HG02973 (cell line): ENCODE measurements around the gene TCF3.

Experiments
- ATAC-seq: cut with Tn5 transposase; IDR thresholded peaks from one replicate; pipeline ENCODE4 v1.9.1; 2021; ENCODE audit warnings: moderate library complexity; ENCODE audit not compliant: unreplicated experiment

The TCF3 gene

DNA sequence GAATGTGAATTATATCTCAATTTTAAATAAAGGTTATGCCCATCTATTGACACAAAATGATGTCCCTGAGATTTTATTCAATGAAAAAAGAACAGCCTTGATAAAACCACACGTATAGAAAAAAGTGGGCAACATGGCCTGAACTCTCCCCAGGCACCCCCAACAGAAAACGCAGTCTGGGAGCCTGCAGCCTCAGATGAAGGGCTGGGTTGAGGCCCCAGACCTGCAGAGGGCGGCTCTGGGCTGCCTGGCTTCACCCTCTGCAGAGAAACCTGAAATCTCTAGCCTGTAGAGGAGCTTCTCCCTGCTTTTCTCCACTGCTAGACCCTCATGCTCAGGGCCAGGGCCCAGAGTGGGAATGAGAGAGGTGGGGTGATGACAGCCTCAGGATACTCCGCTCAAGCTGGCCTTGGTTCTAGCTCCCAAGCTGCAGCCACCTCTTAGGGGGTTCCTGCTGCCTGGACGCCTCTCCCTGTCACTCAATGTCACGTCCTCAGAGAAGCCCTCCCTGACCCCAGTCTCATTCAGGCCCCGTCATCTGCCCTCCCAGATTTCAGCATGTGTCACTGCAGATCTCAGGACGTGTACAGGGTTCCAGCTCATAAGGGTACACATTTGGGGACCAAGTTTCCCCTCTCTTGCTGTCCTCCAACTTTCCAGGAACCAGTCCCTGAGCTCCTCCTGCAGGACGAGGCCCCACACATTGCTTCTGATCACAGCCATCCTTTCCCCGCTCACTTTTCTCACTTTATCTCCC is 61.6 kb downstream of the TCF3 start:
- no peak for ATAC-seq

DNA sequence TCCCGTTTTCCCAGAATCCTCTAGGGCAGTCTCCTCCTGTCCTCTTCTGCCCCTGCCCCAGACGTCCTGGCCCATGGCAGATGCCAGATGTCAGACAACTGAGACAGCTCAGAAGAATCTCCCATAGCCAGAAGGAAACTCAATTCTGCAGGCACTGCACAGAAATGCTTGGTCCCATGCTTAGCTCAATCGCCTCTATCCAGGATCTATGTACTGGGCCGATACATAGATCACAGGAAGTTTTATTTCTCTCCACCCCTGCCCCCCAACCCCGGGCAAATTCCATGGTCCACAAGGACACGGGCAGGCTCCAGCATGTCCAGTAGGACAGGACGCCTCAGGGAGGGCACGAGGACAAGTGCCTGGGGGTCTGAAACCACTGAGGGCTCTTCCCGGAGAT is 64.5 kb downstream of the TCF3 start:
- ATAC-seq = no peak

DNA sequence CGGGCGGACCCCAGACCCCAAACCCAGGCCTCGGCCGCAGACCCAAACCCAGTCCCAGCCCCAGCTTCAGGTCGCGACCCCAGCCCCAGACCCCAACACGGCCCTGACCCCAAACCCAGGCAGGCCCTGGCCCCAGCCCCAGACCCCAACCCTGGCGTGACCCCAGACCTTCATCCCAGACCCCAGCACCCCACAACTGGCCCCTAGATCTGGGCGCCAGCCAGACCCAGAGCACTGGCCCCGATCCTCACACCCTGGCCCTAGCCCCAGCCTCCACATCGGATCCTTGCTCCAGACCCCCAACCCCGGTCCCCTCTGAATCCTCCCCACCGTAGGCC is 67.2 kb downstream of the TCF3 start:
- ATAC-seq = no peak

DNA sequence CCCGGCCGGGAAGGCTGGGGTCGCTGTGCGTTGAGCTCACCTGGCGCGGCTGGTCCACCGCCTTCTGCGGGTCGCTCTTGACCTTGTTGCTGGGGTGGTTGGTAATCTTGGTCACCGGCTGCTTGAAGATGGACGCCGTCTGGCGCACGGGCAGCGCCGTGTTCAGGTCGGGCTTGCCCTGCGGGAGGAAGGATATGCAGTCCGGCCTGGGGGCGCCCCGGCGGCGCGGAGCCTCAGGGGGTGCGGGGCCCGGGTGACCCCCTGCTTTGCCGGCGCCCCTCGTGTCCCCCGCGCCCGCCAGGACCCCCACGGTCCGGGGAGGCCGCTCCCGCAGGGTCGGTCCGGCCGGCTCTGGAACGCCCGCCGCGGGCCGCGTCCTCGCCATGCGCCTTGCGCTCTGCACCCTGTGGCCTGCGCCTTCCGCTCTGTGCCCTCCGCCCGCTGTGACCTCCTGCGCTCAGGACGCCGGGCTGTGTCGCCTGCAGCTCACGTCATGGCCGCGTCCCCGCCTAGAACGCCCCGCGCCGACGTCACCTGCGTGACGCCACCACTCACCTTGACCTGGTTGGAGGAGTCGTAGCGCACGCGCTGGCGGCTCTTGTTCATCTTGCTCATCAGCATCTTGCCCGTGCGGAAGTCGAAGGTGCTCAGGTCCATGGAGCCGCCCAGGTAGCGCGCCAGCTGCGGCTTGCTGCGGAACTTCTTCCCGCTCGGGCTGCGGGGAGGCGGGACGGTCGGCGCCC is 67.7 kb downstream of the TCF3 start:
- ATAC-seq = no peak

DNA sequence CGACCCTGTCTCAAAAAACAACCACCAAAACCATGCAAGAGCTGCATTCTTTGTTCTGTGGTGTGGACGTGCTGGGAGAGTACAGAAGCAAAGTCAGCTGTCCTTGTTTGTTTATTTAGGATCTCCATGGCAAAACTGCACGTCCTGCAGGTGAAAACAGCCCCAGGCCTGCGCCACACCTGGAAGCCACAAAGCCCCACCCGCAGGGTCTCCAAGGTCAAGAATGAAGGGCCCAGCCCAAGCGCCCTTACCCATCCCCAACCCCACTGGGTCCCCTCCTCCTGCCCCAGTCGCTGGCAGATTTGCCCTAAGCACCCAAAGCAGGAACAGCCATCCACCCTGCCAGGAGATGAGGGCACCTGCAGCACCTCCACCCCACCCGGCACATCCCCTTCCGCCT is 70.2 kb downstream of the TCF3 start:
- ATAC-seq = no peak

DNA sequence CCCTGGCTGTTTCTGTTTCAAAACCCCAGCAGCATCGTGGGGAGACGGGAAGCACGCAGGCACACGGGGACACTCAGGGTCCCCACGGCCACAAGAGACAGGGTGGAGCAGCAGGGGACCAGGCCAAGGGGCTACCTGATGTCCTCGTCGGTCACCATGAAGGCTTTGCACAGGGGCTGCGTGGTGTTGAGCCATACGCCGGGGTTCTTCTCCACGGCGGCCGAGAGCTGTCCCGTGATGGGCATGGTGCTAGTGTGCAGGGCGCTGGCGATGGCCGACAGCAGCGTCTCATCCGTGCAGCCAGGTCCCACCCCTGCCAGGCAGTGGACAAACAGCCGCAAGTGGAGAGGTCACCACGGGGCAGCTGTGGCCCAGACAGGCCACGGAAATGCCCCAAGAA is 71.5 kb downstream of the TCF3 start:
- no peak for ATAC-seq

DNA sequence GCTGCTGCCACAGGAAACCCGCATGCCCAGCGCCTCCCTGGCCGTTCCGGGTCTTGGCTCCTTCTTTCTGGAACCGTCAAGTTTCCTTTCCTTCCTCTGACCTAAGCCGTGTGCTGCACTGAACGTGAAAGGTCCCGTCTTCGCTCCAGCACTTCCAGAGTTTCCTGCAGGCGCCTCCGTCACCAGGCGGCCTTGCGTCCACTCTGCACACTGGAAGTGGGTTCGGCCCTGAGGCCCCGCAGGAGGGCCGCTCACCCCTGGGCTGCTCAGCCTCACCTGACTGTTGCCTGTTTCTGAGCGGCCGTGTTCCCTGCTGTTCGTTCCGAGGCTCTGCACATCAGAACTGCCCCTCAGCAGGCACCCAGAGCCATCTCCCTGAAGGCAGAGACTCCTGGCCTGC is 72.0 kb downstream of the TCF3 start:
- ATAC-seq = no peak

DNA sequence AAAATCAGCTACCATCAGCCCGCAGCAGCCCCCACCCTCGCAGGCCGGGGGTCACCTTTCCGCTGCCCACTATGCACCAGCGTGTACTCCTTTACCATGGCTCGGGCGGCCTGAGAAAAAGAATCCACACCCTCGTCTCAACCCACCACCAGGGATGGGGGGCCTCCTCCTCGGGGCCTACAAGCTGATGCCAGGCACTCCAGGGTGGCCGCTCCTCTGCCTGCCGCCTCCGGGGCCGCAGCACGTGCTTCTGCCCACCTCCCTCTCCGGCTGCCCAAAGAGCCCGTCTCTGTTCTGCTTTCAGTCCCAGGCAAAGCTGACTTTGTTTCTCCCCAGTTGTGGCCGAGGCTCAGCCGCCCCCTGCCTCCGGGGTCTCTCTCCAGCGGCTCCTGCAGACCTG is 73.2 kb downstream of the TCF3 start:
- no peak for ATAC-seq

DNA sequence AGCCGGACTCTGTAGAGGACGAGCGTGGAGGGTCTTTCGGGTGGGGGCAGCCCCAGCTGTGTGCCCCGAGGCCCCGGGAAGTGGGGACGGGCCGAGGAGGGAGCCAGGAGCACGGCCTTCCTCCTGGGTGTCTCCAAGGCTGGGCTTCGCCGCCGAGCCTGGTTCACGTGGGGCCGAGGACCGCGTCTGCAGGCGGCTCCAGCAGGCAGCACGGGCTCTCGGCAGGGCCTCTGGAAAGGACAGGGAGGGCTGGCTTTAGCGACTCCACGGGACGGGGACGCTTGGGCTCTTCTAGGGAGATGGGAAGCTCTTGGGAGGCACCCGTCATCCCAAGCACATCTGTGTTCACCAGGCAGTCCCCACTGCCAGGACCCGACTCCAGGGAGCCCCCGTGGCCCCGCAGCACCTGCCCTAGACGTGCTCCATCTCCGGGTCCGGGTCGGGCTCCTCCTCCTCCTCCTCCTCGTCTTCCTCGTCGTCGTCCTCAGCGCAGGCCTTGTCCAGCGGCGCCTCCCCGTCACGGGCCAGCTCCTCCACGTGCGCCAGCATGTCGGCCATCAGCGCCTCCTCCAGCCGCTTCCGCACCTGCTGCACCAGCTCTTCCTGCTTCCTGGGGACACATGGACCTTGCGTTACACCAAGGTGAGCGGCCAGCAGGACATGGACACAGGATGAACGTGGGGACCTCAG is 74.3 kb downstream of the TCF3 start:
- no peak for ATAC-seq

DNA sequence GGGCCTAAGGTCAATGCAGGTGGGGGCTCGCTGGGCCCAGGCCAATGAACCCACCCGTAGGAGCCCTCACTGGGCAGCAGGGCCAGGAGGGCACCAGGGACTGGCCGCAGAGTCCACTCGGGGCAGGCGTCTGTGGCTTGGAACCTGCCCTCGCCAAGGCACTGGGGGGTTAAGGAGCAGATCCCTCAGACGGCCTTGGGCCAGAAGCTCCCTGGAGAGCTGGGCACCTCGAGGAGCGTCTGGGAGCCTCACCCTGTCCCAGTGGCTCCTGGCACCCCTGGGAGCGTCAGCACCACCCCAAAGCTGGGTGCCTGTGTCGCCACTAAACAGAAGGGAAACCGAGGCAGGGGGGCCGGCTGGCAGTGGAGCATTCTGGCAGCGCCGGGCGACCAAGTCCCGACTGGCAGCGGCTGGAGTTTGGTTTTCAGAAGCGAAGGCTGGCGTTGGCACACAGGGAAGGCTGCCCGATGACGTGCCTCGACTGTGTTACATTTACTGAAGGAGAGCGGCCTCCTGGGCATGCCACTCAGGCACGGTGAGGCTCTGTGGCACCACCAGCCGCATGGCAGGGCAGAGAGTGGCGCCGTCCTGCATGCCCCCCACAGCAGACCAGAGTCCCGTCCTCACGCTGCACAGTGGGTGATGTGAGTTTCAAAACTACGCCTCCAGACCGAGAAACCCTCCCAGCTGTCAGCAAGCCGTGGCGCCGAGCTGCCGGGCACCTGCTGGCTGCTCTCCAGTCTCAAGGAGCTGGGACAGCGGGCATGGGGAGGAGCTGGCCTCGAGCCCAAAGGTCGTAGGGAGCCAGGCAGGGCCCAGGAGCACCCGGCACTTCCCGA is 75.1 kb downstream of the TCF3 start:
- ATAC-seq = no peak

DNA sequence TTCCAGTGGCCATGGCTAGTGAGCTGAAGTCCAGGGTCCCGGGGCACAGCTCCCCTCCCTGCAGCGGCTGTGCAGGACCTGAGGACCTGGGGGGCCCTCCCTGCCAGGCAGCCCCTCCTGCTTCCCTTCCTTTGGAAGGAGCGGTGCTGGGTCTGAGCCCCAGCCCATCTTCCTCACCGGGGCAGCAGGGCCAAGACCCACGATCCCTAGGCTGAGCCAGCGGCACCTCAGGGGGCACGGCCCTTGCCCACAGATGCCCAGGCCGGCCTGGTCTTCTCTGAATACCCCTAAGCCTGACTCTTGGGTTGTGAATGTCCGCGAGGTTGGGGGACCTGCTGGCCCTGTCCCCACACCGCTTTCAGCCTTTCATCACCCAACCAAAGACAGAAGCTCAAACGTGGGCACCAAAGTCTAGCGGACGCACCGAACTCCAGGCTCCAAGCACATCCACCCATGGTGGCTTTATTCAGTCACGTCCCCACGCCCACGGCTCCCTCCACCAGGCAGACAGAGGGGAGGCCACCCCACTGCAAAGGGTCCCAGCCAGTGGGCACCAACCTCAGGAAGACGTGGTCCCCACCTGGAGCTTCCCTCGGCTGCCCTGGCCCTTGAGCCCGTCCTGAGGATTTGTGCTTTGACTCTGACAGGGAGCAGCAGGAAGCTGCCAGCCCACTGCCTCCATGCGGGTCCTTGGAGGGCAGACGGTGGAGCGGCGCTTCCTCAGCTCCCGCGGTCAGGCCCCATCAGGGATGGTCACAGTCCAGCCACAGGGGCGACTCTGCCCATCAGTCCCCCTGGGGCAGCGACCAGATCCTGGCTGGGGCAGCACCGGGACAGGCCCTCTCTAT is 75.9 kb downstream of the TCF3 start:
- no peak for ATAC-seq

DNA sequence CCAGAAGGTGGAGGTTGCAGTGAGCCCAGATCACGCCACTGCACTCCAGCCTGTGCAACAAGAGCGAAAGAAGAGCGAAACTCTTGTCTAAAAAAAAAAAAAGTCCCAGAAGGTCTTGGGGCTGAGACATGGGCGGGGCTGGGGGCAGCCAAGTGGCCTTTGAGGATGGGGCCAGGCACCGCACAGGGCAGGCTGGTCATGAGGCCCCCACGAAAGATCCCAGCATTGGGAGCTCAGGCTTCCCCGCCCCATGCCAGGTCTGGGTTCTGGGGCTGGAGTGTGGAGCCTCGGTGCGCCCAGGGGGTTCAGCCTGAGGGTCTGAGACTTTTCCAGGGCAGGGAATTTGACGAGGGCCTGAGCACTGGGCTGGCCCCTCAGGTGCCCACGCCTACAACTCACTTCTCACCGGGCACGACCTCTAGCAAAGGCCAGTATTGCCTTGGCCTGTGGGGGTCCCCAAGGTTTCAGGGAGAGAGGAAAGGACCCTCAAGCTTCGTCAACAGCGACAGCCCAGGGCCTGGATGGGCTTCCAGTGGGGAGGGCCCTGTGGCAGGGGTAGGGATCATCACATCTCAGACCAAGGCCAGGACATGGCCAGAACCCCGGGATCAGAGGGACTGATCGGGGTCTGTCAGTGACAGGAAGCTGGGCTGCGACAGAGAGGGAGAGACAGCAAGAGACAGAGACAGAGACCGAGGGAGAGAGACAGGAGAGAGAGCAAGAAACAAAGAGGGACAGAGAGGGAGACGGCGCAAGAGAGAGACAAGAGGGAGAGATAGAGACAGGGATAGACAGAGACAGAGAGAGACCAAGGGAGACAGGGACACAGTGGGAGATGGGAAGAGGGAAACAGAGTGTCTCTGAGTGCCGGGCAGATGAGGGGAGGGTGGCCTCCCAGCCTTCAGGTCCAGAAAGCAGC is 76.8 kb downstream of the TCF3 start:
- no peak for ATAC-seq

DNA sequence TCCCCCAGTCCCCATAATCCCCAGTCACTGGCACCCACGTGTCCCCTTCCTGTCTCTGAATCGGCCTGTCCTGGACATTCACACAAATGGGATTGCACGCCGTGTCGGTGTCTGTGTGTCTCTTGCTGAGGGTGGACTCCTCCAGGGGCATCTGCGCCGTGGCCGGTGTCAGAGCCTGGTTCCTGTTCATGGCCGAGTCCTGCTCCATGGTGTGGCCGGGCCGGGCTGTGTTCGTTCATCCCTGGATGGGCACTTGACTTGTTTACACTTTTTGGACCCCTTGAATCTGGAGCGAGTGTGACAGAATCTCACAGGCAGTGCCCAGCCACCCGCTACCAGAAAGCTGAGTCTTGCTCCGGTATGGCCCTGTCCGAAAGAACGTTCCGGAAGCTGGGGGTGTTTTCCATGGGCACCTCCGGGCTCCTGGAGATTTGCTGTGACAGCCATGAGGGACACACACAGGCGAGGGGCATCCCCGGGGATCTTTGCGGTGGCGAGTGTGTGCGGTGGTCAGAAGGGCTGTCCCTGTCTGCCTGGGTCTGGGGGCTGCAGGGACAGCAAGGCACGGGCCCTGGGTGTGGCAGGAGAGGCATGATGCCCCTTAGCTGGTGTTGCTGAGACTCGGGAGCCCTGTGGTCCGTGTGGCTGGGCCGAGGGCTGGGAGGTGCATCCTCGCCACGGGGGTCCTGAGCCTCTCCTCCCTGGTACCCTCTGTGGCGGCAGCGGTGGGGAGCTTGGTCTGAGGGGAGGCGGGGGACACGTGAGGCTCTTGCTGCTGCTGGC is 77.9 kb downstream of the TCF3 start:
- no peak for ATAC-seq

DNA sequence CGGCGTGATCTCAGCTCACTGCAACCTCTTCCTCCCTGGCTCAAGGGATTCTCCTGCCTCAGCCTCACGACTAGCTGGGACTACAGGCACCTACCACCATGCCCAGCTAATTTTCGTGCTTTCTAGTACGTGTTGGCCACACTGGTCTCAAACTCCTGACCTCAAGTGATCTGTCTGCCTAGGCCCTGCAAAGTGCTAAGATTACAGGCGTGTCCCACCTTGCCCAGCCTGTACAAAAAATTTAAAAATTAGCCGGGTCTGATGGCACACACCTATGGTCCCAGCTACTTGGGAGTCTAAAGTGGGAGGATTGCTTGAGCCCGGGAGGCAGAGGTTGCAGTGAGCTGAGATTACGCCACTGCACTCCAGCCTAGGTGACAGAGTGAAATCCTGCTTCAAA is 79.6 kb downstream of the TCF3 start:
- no peak for ATAC-seq

DNA sequence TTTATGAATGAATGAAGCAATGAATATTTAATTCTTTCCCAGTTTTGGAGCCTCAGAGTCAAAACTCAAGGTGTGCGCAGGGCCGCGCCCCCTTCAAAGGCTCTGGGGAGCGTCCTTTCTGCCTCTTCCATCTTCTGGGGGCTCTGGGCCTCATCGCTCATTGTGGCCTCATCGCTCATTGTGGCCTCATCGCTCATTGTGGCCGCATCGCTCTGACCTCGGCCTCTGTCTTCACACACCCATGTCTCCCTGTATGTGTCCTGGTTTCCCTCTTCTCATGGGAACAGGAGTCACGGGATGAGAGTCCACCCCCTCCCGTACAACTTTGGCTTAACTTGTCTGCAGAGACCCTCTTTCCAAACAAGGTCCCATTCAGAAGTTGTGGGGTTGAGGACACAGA is 81.1 kb downstream of the TCF3 start:
- ATAC-seq = no peak

DNA sequence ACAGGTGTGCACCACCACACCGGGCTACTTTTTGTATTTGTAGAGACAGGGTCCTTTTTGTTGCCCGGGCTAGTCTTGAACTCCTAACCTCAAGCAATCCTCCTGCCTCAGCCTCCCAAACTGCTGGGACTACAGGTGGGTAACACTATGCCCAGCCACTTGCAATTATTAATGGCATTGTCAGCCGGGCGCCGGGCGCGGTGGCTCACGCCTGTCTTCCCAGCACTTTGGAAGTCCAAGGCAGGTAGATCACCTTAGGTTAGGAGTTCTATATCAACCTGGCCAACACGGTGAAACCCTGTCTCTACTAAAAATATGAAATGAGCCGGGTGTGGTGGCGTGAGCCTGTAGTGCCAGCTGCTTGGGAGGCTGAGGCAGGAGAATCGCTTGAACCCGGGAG is 81.6 kb downstream of the TCF3 start:
- ATAC-seq = no peak

DNA sequence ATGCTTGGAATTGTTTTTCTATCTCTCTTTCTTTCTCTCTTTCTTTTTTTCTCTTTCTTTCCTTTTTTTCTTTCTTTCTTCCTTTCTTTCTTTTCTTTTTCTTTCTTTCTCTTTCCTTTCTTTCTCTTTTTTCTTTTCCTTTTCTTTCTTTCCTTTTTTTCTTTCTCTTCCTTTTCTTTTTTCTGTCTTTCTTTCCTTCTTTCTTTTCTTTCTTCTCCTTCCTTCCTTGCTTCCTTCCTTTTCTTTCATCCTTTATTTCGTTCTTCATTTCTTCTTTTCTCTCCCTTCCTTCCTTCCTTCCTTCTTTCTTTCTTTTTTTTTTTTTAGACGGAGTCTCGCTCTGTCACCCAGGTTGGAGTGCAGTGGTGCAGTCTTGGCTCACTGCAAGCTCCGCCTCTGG is 82.4 kb downstream of the TCF3 start:
- ATAC-seq = no peak

DNA sequence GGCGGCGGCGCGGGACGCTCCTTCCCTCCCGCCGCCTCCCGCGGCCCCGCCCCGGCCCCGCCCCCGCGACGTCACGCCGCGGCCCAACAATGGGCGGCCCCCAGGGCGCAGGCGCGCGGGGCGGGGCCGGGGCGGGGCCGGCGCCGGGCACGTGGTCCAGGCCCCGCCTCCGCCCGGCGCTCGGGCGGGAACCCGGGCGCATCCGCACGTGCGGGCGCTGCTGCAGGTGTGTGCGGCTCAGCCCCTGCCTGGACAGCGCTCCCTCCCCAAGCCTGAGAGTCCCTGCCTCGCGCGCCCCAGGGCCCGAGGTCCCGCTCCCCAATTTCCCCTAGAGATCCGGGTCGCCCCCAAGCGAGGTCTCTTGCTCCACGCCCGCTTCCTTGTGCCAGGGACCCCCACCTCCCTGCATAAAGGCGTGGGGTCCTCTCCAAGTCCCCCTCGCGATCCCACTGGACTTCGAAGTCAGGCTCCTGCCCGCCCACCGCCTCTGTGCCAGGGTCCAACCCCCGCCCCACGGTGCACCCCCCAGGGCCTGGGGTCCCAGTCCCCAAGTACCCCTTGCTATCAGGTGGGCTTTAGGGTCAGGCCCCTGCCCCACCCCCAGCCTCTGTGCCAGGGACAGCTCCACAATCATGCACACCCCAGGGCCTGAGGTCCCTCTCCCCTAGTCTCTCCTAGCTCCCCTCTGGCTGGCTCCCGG is 83.9 kb downstream of the TCF3 start, which contains the start of gene MEX3D:
Gene MEX3D (minus strand): TSS at position 6 of the 700 bp plus-strand sequence. CDS start 267 bp downstream, outside the sequence.
- no peak for ATAC-seq
